ENCODE data around the gene RRP15.

DNA sequence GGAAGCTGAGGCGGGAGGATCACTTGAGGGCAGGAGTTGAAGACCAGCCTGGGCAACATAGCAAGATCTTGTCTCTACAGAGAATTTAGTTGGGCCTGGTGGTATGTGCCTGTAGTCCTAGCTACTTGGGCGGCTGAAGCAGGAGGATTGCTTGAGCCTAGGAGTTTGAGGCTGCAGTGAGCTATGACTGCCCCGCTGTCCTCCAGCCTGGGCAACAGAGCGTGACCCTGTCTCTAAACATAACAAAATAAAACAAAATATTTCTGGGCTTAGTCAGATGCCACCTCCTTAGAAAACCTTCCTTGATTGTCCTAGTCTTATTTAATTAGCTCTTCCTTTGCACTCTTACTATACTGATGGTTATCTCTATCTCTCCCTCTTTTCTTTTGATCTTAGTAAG, 68.6 kb downstream of the RRP15 start:
- TF ChIP-seq, protein P1, sequence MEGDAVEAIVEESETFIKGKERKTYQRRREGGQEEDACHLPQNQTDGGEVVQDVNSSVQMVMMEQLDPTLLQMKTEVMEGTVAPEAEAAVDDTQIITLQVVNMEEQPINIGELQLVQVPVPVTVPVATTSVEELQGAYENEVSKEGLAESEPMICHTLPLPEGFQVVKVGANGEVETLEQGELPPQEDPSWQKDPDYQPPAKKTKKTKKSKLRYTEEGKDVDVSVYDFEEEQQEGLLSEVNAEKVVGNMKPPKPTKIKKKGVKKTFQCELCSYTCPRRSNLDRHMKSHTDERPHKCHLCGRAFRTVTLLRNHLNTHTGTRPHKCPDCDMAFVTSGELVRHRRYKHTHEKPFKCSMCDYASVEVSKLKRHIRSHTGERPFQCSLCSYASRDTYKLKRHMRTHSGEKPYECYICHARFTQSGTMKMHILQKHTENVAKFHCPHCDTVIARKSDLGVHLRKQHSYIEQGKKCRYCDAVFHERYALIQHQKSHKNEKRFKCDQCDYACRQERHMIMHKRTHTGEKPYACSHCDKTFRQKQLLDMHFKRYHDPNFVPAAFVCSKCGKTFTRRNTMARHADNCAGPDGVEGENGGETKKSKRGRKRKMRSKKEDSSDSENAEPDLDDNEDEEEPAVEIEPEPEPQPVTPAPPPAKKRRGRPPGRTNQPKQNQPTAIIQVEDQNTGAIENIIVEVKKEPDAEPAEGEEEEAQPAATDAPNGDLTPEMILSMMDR (IDR thresholded peaks at IDR 0.05; ENCODE audit: low read depth, low read length): no peak
- TF ChIP-seq EZH2phosphoT487 (IDR thresholded peaks at IDR 0.05; ENCODE audit: low read depth): no peak
